ENCODE data around the gene TSACC.
"Not testable (repeated sequence)": the region's sequence is repeated elsewhere in the genome, so short reads cannot be mapped to it uniquely, and the experiment has no call there.

The TSACC gene

GRCh38 chr1:156310962-156311361 is 27.4 kb upstream of the TSACC start:
- H3K36me3 ChIP-seq (ENCODE audit: insufficient read depth, low read length): peaks cover 33% of the 10 kb centered on the region
- peak overlapping the region; percentile 61 for H3K27ac ChIP-seq (ENCODE audit: low read depth, low read length)
- no peaks in the 10 kb centered on the region for H3K27me3 ChIP-seq (ENCODE audit: insufficient read depth, low read length)
- H3K79me2 ChIP-seq (ENCODE audit: control insufficient read depth, insufficient read depth, low read length, unreplicated experiment): peaks cover 7% of the 10 kb centered on the region
- H3K4me3 ChIP-seq (ENCODE audit: low read depth, low read length): no peak overlapping the region
- peaks cover 31% of the 10 kb centered on the region for H3K4me1 ChIP-seq (ENCODE audit: control insufficient read depth, insufficient read depth, low read length, unreplicated experiment)
- H2AFZ ChIP-seq (ENCODE audit: low read length, unreplicated experiment): no peak overlapping the region

- Histone ChIP-seq H3K36me3 (ENCODE audit: insufficient read depth, low read length) (peaks cover 54% of the 10 kb centered on the region), H2AFZ (ENCODE audit: low read length, unreplicated experiment) (no peak overlapping the region), H3K27me3 (ENCODE audit: insufficient read depth, low read length) (no peaks in the 10 kb centered on the region), H3K4me3 (ENCODE audit: low read depth, low read length) (no peak overlapping the region), H3K4me1 (ENCODE audit: control insufficient read depth, insufficient read depth, low read length, unreplicated experiment) (peaks cover 8% of the 10 kb centered on the region), H3K27ac (ENCODE audit: low read depth, low read length) (no peak overlapping the region), H3K79me2 (ENCODE audit: control insufficient read depth, insufficient read depth, low read length, unreplicated experiment) (peaks cover 10% of the 10 kb centered on the region)
These were observed 21.4 kb upstream of the TSACC start for GRCh38 chr1:156316909-156317308.

- Histone ChIP-seq H3K4me1 (ENCODE audit: control insufficient read depth, insufficient read depth, low read length, unreplicated experiment) (no peaks in the 10 kb centered on the region), H3K36me3 (ENCODE audit: insufficient read depth, low read length) (peaks cover 54% of the 10 kb centered on the region), H3K79me2 (ENCODE audit: control insufficient read depth, insufficient read depth, low read length, unreplicated experiment) (peaks cover 13% of the 10 kb centered on the region), H2AFZ (ENCODE audit: low read length, unreplicated experiment) (no peak overlapping the region), H3K27me3 (ENCODE audit: insufficient read depth, low read length) (no peaks in the 10 kb centered on the region), H3K27ac (ENCODE audit: low read depth, low read length) (no peak overlapping the region), H3K4me3 (ENCODE audit: low read depth, low read length) (no peak overlapping the region)
These were observed 18.7 kb upstream of the TSACC start for GRCh38 chr1:156319664-156320063.

- Histone ChIP-seq H3K36me3 (ENCODE audit: insufficient read depth, low read length) (peaks cover 54% of the 10 kb centered on the region), H3K4me3 (ENCODE audit: low read depth, low read length) (no peak overlapping the region), H3K4me1 (ENCODE audit: control insufficient read depth, insufficient read depth, low read length, unreplicated experiment) (no peaks in the 10 kb centered on the region), H3K27me3 (ENCODE audit: insufficient read depth, low read length) (no peaks in the 10 kb centered on the region), H2AFZ (ENCODE audit: low read length, unreplicated experiment) (no peak overlapping the region), H3K27ac (ENCODE audit: low read depth, low read length) (peak overlapping the region; percentile 28; the same call in 1 of the 2 replicates), H3K79me2 (ENCODE audit: control insufficient read depth, insufficient read depth, low read length, unreplicated experiment) (peaks cover 13% of the 10 kb centered on the region)
These were observed 17.8 kb upstream of the TSACC start for GRCh38 chr1:156320560-156320959.

GRCh38 chr1:156323179-156323578 is 15.1 kb upstream of the TSACC start:
- Histone ChIP-seq H3K36me3 (ENCODE audit: insufficient read depth, low read length) (peaks cover 41% of the 10 kb centered on the region), H3K79me2 (ENCODE audit: control insufficient read depth, insufficient read depth, low read length, unreplicated experiment) (peaks cover 13% of the 10 kb centered on the region)
- H3K4me3 ChIP-seq (ENCODE audit: low read depth, low read length); H3K4me1 ChIP-seq (ENCODE audit: control insufficient read depth, insufficient read depth, low read length, unreplicated experiment); H3K27me3 ChIP-seq (ENCODE audit: insufficient read depth, low read length); H2AFZ ChIP-seq (ENCODE audit: low read length, unreplicated experiment); H3K27ac ChIP-seq (ENCODE audit: low read depth, low read length): not testable (repeated sequence)

GRCh38 chr1:156336242-156336641 is 2.1 kb upstream of the TSACC start:
- peaks cover 36% of the 10 kb centered on the region for H3K36me3 ChIP-seq (ENCODE audit: insufficient read depth, low read length)

GRCh38 chr1:156337052-156337887 is 1.1 kb upstream of the TSACC start:
- Histone ChIP-seq H3K27ac (ENCODE audit: low read depth, low read length) (peak overlapping the region; percentile 38), H3K4me3 (ENCODE audit: low read depth, low read length) (peak overlapping the region; percentile 97), H3K27me3 (ENCODE audit: insufficient read depth, low read length) (no peaks in the 10 kb centered on the region), H3K79me2 (ENCODE audit: control insufficient read depth, insufficient read depth, low read length, unreplicated experiment) (peaks cover 52% of the 10 kb centered on the region), H3K36me3 (ENCODE audit: insufficient read depth, low read length) (peaks cover 33% of the 10 kb centered on the region), H3K4me1 (ENCODE audit: control insufficient read depth, insufficient read depth, low read length, unreplicated experiment) (peaks cover 15% of the 10 kb centered on the region), H2AFZ (ENCODE audit: low read length, unreplicated experiment) (peak overlapping the region; percentile 73)

More at GRCh38 chr1:156336242-156336641, 2.1 kb upstream of the TSACC start:
- Histone ChIP-seq H3K27me3 (ENCODE audit: insufficient read depth, low read length) (no peaks in the 10 kb centered on the region), H2AFZ (ENCODE audit: low read length, unreplicated experiment) (no peak overlapping the region), H3K4me3 (ENCODE audit: low read depth, low read length) (peak overlapping the region; percentile 97), H3K4me1 (ENCODE audit: control insufficient read depth, insufficient read depth, low read length, unreplicated experiment) (peaks cover 15% of the 10 kb centered on the region), H3K27ac (ENCODE audit: low read depth, low read length) (no peak overlapping the region), H3K79me2 (ENCODE audit: control insufficient read depth, insufficient read depth, low read length, unreplicated experiment) (peaks cover 56% of the 10 kb centered on the region)

GRCh38 chr1:156337888-156338179 is 492 bp upstream of the TSACC start:
- Histone ChIP-seq H3K27ac (ENCODE audit: low read depth, low read length) (peak overlapping the region; percentile 38), H2AFZ (ENCODE audit: low read length, unreplicated experiment) (peak overlapping the region; percentile 73), H3K79me2 (ENCODE audit: control insufficient read depth, insufficient read depth, low read length, unreplicated experiment) (peaks cover 47% of the 10 kb centered on the region), H3K4me3 (ENCODE audit: low read depth, low read length) (peak overlapping the region; percentile 97), H3K27me3 (ENCODE audit: insufficient read depth, low read length) (no peaks in the 10 kb centered on the region), H3K36me3 (ENCODE audit: insufficient read depth, low read length) (peaks cover 28% of the 10 kb centered on the region), H3K4me1 (ENCODE audit: control insufficient read depth, insufficient read depth, low read length, unreplicated experiment) (peaks cover 15% of the 10 kb centered on the region)

GRCh38 chr1:156342166-156342955 is 4.0 kb downstream of the TSACC start:
- Histone ChIP-seq H3K4me3 (ENCODE audit: low read depth, low read length) (no peak overlapping the region), H2AFZ (ENCODE audit: low read length, unreplicated experiment) (no peak overlapping the region), H3K4me1 (ENCODE audit: control insufficient read depth, insufficient read depth, low read length, unreplicated experiment) (peaks cover 10% of the 10 kb centered on the region), H3K36me3 (ENCODE audit: insufficient read depth, low read length) (no peaks in the 10 kb centered on the region), H3K27me3 (ENCODE audit: insufficient read depth, low read length) (no peaks in the 10 kb centered on the region), H3K79me2 (ENCODE audit: control insufficient read depth, insufficient read depth, low read length, unreplicated experiment) (peaks cover 7% of the 10 kb centered on the region), H3K27ac (ENCODE audit: low read depth, low read length) (no peak overlapping the region)

- H3K4me1 ChIP-seq (ENCODE audit: control insufficient read depth, insufficient read depth, low read length, unreplicated experiment): peaks cover 10% of the 10 kb centered on the region
- H3K27me3 ChIP-seq (ENCODE audit: insufficient read depth, low read length): no peaks in the 10 kb centered on the region
- H3K79me2 ChIP-seq (ENCODE audit: control insufficient read depth, insufficient read depth, low read length, unreplicated experiment): no peaks in the 10 kb centered on the region
- no peak overlapping the region for H3K4me3 ChIP-seq (ENCODE audit: low read depth, low read length)
- no peak overlapping the region for H3K27ac ChIP-seq (ENCODE audit: low read depth, low read length)
- H3K36me3 ChIP-seq (ENCODE audit: insufficient read depth, low read length): no peaks in the 10 kb centered on the region
- no peak overlapping the region for H2AFZ ChIP-seq (ENCODE audit: low read length, unreplicated experiment)
These were observed 6.1 kb downstream of the TSACC start for GRCh38 chr1:156344409-156344808.

GRCh38 chr1:156346035-156346434 is 7.7 kb downstream of the TSACC start:
- H2AFZ ChIP-seq (ENCODE audit: low read length, unreplicated experiment); H3K27me3 ChIP-seq (ENCODE audit: insufficient read depth, low read length); H3K79me2 ChIP-seq (ENCODE audit: control insufficient read depth, insufficient read depth, low read length, unreplicated experiment); H3K4me3 ChIP-seq (ENCODE audit: low read depth, low read length); H3K36me3 ChIP-seq (ENCODE audit: insufficient read depth, low read length); H3K27ac ChIP-seq (ENCODE audit: low read depth, low read length): not testable (repeated sequence)
- H3K4me1 ChIP-seq (ENCODE audit: control insufficient read depth, insufficient read depth, low read length, unreplicated experiment): peaks cover 10% of the 10 kb centered on the region

Measured in ACC112 (cell line).